Liver (tissue), 9 donors: Measurements from ENCODE around the gene HYLS1. TPM values are rescaled to one million over a fixed set of nuclear protein-coding genes. Genes with fewer than 3 reads are reported as not detected.

ENCODE experiments used
- DNase-seq: peaks from one replicate; pipeline ENCODE4 v3.0.0-alpha.2; 2017; ENCODE audit warnings: low spot score
- H3K27ac ChIP-seq, 2 donors: one replicate each; pipeline ENCODE4 v1.7.0; 2013; ENCODE audit warnings: inconsistent platforms in 2 of 2, low read length in 2 of 2, control low read depth in 1 of 2, low read depth in 1 of 2, mild to moderate bottlenecking in 1 of 2
- H3K27me3 ChIP-seq, 4 donors: one replicate each; pipeline versions ENCODE4 v1.6.1 to v1.7.0; 2013; ENCODE audit warnings: low read length in 3 of 4, inconsistent platforms in 1 of 4, mild to moderate bottlenecking in 1 of 4, moderate library complexity in 1 of 4; ENCODE audit not compliant: control insufficient read depth in 4 of 4, insufficient read depth in 4 of 4
- H3K36me3 ChIP-seq, 4 donors: one replicate each; pipeline versions ENCODE4 v1.6.1 to v1.7.0; 2013; ENCODE audit warnings: low read length in 3 of 4, mild to moderate bottlenecking in 3 of 4, low read depth in 1 of 4, moderate library complexity in 1 of 4; ENCODE audit not compliant: control insufficient read depth in 4 of 4, insufficient read depth in 3 of 4
- H3K4me1 ChIP-seq, 4 donors: one replicate each; pipeline versions ENCODE4 v1.6.1 to v1.7.0; 2013; ENCODE audit warnings: low read length in 3 of 4, mild to moderate bottlenecking in 3 of 4, moderate library complexity in 1 of 4; ENCODE audit not compliant: control insufficient read depth in 4 of 4, insufficient read depth in 4 of 4
- H3K4me3 ChIP-seq, 3 donors: one replicate each; pipeline versions ENCODE4 v1.6.1 to v1.7.0; 2013; ENCODE audit warnings: low read length in 3 of 3, control low read depth in 1 of 3, low read depth in 1 of 3, mild to moderate bottlenecking in 1 of 3
- H3K9ac ChIP-seq, 2 donors: one replicate each; pipeline ENCODE4 v1.7.0; 2013; ENCODE audit warnings: low read length in 2 of 2, mild to moderate bottlenecking in 2 of 2, moderate library complexity in 2 of 2, control low read depth in 1 of 2, low read depth in 1 of 2
- H3K9me3 ChIP-seq, 4 donors: one replicate each; pipeline versions ENCODE4 v1.6.1 to v1.7.0; 2013; ENCODE audit warnings: low read length in 3 of 4; ENCODE audit not compliant: control insufficient read depth in 4 of 4
- ATF3 ChIP-seq: IDR thresholded peaks from 2 replicates; pipeline ENCODE4 v1.6.1; 2016; ENCODE audit warnings: antibody characterized with exemption
- CTCF ChIP-seq: fragments of 150-350 bp; IDR thresholded peaks from 2 replicates; pipeline ENCODE4 v1.5.1; 2017; ENCODE audit warnings: improper control_type of control experiment, low read depth, low read length; ENCODE audit not compliant: missing input control
- FOXA1 ChIP-seq: IDR thresholded peaks from 2 replicates; pipeline ENCODE4 v1.6.1; 2016; ENCODE audit warnings: antibody characterized with exemption
- FOXA2 ChIP-seq: IDR thresholded peaks from 2 replicates; pipeline ENCODE4 v1.6.1; 2016; ENCODE audit warnings: antibody characterized with exemption
- GABPA ChIP-seq, 2 donors: IDR thresholded peaks in 1 of 2; conservative IDR thresholded peaks in 1 of 2; 2 replicates each; pipeline ENCODE4 v1.6.1; 2016; ENCODE audit warnings: antibody characterized with exemption in 2 of 2, mild to moderate bottlenecking in 1 of 2, moderate library complexity in 1 of 2
- HNF4A ChIP-seq, 2 donors: conservative IDR thresholded peaks; 2 replicates each; pipeline ENCODE4 v1.6.1; 2016; ENCODE audit warnings: antibody characterized with exemption in 2 of 2, mild to moderate bottlenecking in 2 of 2
- JUND ChIP-seq, 2 donors: IDR thresholded peaks; 2 replicates each; pipeline ENCODE4 v1.6.1; 2016; ENCODE audit warnings: antibody characterized with exemption in 2 of 2
- NR2F2 ChIP-seq: IDR thresholded peaks from 2 replicates; pipeline ENCODE4 v1.6.1; 2016; ENCODE audit warnings: antibody characterized with exemption
- RAD21 ChIP-seq, 2 donors: IDR thresholded peaks; 2 replicates each; pipeline ENCODE4 v1.6.1; 2016; ENCODE audit warnings: antibody characterized with exemption in 2 of 2, mild to moderate bottlenecking in 2 of 2
- RXRA ChIP-seq, 2 donors: IDR thresholded peaks; 2 replicates each; pipeline ENCODE4 v1.6.1; 2017 to 2018; ENCODE audit warnings: antibody characterized with exemption in 2 of 2, mild to moderate bottlenecking in 1 of 2
- SP1 ChIP-seq: IDR thresholded peaks from 2 replicates; pipeline ENCODE4 v1.6.1; 2018; ENCODE audit warnings: antibody characterized with exemption, mild to moderate bottlenecking
- TAF1 ChIP-seq: conservative IDR thresholded peaks from 2 replicates; pipeline ENCODE4 v1.6.1; 2016; ENCODE audit warnings: antibody characterized with exemption, mild to moderate bottlenecking
- YY1 ChIP-seq: IDR thresholded peaks from 2 replicates; pipeline ENCODE4 v1.6.1; 2016; ENCODE audit warnings: antibody characterized with exemption, mild to moderate bottlenecking
- ZBTB33 ChIP-seq: IDR thresholded peaks from 2 replicates; pipeline ENCODE4 v1.6.1; 2016; ENCODE audit warnings: antibody characterized with exemption
- WGBS: extraction: QIAGEN DNeasy Blood & Tissue Kit; methylation state at CpG from one replicate; pipeline ENCODE4 v1.1.7; 2013; 5-methylcytosine and 5-hydroxymethylcytosine counted together
- polyA plus RNA-seq, 2 donors: library from polyadenylated mRNA; stranded (reverse) in 1 of 2; unstranded in 1 of 2; fragments of 200-250 nt in 1 of 2; fragments of >200 nt in 1 of 2; fragmentation: Nextera tagmentation in 1 of 2; extraction: Ambion mirVana in 1 of 2; gene quantifications; one replicate each; pipeline versions ENCODE4 v1.2.1 to v1.2.3, GENCODE V29; 2013 to 2015
- total RNA-seq, 2 donors: library from RNA; depleted of rRNA; stranded (reverse); fragments of >200 nt; gene quantifications; one replicate each; pipeline ENCODE4 v1.2.3, GENCODE V29; 2014
- TF ChIP-seq, protein P1 (sequence below): IDR thresholded peaks from 2 replicates; pipeline ENCODE4 v1.6.1; 2016; ENCODE audit warnings: antibody characterized with exemption, mild to moderate bottlenecking
- donor health status: healthy.
- donor health status: healthy.
- donor health status: healthy.
- donor health status: healthy.
- donor health status: healthy.

The HYLS1 gene
- total and polyA plus RNA-seq, 4 donors: 1.9 to 4.9 (median 3.7) TPM

GRCh38 chr11:125890447-125891100 lies 3.1 kb downstream of the HYLS1 start:
- H3K9me3 ChIP-seq: no peaks in the 10 kb centered on the region
- no peaks in the 10 kb centered on the region for H3K27me3 ChIP-seq
- TF ChIP-seq, protein P1, sequence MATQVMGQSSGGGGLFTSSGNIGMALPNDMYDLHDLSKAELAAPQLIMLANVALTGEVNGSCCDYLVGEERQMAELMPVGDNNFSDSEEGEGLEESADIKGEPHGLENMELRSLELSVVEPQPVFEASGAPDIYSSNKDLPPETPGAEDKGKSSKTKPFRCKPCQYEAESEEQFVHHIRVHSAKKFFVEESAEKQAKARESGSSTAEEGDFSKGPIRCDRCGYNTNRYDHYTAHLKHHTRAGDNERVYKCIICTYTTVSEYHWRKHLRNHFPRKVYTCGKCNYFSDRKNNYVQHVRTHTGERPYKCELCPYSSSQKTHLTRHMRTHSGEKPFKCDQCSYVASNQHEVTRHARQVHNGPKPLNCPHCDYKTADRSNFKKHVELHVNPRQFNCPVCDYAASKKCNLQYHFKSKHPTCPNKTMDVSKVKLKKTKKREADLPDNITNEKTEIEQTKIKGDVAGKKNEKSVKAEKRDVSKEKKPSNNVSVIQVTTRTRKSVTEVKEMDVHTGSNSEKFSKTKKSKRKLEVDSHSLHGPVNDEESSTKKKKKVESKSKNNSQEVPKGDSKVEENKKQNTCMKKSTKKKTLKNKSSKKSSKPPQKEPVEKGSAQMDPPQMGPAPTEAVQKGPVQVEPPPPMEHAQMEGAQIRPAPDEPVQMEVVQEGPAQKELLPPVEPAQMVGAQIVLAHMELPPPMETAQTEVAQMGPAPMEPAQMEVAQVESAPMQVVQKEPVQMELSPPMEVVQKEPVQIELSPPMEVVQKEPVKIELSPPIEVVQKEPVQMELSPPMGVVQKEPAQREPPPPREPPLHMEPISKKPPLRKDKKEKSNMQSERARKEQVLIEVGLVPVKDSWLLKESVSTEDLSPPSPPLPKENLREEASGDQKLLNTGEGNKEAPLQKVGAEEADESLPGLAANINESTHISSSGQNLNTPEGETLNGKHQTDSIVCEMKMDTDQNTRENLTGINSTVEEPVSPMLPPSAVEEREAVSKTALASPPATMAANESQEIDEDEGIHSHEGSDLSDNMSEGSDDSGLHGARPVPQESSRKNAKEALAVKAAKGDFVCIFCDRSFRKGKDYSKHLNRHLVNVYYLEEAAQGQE: no peak
- TF ChIP-seq YY1 (no peak), GABPA (IDR thresholded peaks at IDR 0.05 in 1 of 2, conservative IDR thresholded peaks at IDR 0.05 in 1 of 2) (no peak), ATF3 (no peak), TAF1 (no peak), HNF4A (conservative IDR thresholded peaks at IDR 0.05) (no peak), RXRA (IDR thresholded peaks at IDR 0.05) (no peak), JUND (IDR thresholded peaks at IDR 0.05) (no peak), ZBTB33 (no peak), FOXA1 (no peak), FOXA2 (no peak)
- WGBS: 69% methylated on average over 3 of the region's 3 CpGs
- no peak overlapping the region for H3K9ac ChIP-seq
- peaks cover 0 to 9% (median 6%) of the 10 kb centered on the region in 4 donors for H3K36me3 ChIP-seq
- H3K4me3 ChIP-seq: no peak overlapping the region
- no peak for DNase-seq
- no peak overlapping the region for H3K27ac ChIP-seq
- peaks cover 4 to 35% (median 23%) of the 10 kb centered on the region in 4 donors for H3K4me1 ChIP-seq

DNA sequence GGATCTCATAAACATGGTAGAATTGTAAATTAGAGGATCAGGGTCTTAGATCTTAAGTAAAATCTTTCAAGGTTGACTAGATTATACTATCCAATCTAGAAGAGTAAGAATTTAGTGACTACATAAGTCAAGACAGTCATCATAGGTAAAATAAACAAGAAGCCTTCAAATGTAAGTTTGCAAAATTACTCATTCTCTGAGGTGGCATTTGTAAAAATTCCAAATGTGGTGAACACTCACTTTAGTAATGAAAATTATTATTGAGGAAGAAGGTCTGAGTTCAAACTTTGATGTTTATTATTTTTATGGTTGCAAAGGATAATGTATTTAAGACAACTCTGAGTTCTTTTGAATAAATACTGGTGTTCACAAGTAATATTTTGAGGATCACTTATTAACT lies 4.6 kb downstream of the HYLS1 start:
- H3K27me3 ChIP-seq: no peaks in the 10 kb centered on the region
- peaks cover 4 to 35% (median 22%) of the 10 kb centered on the region in 4 donors for H3K4me1 ChIP-seq
- H3K9ac ChIP-seq: no peak overlapping the region
- TF ChIP-seq SP1 (no peak), RXRA (IDR thresholded peaks at IDR 0.05) (no peak), HNF4A (conservative IDR thresholded peaks at IDR 0.05) (no peak), RAD21 (IDR thresholded peaks at IDR 0.05) (no peak), NR2F2 (no peak), FOXA2 (no peak), CTCF (no peak), ZBTB33 (no peak), TAF1 (no peak)
- no peaks in the 10 kb centered on the region for H3K9me3 ChIP-seq
- DNase-seq: no peak
- H3K36me3 ChIP-seq: peaks cover 0 to 14% (median 9%) of the 10 kb centered on the region in 4 donors
- H3K4me3 ChIP-seq: no peak overlapping the region
- no peak overlapping the region for H3K27ac ChIP-seq
